Measurements from ENCODE around the gene ARIH2. TPM values are rescaled to one million over a fixed set of nuclear protein-coding genes. Genes with fewer than 3 reads are reported as not detected.

Gene ARIH2
- total and polyA plus RNA-seq, 9 of the 15 experiments (the other 6 are each of a cell fraction or from before 2014, with no cell fraction given) = 27.0 to 120 (median 108) TPM

GRCh38 chr3:49017971-49018706 lies 99.5 kb downstream of the ARIH2 start, which contains the start of gene DALRD3 (continued):
- TF ChIP-seq WHSC1 (IDR thresholded peaks at IDR 0.05; ENCODE audit: low read length) = no peak
- TF ChIP-seq ZNF282 (CRISPR knock-in tag; IDR thresholded peaks at IDR 0.05) = no peak
- TF ChIP-seq CBFB (CRISPR knock-in tag; IDR thresholded peaks at IDR 0.05) = no peak
- TF ChIP-seq, protein P1, sequence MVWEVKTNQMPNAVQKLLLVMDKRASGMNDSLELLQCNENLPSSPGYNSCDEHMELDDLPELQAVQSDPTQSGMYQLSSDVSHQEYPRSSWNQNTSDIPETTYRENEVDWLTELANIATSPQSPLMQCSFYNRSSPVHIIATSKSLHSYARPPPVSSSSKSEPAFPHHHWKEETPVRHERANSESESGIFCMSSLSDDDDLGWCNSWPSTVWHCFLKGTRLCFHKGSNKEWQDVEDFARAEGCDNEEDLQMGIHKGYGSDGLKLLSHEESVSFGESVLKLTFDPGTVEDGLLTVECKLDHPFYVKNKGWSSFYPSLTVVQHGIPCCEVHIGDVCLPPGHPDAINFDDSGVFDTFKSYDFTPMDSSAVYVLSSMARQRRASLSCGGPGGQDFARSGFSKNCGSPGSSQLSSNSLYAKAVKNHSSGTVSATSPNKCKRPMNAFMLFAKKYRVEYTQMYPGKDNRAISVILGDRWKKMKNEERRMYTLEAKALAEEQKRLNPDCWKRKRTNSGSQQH (CRISPR knock-in tag; IDR thresholded peaks at IDR 0.05) = no peak
- TF ChIP-seq ZKSCAN1 (IDR thresholded peaks at IDR 0.05; ENCODE audit: low read depth, low read length) = no peak
- no peak for TF ChIP-seq TCFL5 (CRISPR knock-in tag; conservative IDR thresholded peaks at IDR 0.05)
- TF ChIP-seq ZNF253 (CRISPR knock-in tag; conservative IDR thresholded peaks at IDR 0.05) = no peak
- TF ChIP-seq SMARCA4 (IDR thresholded peaks at IDR 0.05) = no peak
- no peak for TF ChIP-seq ZNF347 (CRISPR knock-in tag; IDR thresholded peaks at IDR 0.05; ENCODE audit: low read depth)
- no peak for TF ChIP-seq MCM5 (IDR thresholded peaks at IDR 0.05; ENCODE audit: low read depth)
- no peak for TF ChIP-seq KLF16 (IDR thresholded peaks at IDR 0.05)
- no peak for TF ChIP-seq ZNF79 (CRISPR knock-in tag; IDR thresholded peaks at IDR 0.05; ENCODE audit: low read depth)
- TF ChIP-seq SMARCC2 (IDR thresholded peaks at IDR 0.05; ENCODE audit: low read depth) = no peak
- no peak for TF ChIP-seq SRSF7 (optimal IDR thresholded peaks at IDR 0.05; ENCODE audit: low read depth, low read length)
- TF ChIP-seq ZNF717 (CRISPR knock-in tag; IDR thresholded peaks at IDR 0.05) = no peak
- TF ChIP-seq, protein P2, sequence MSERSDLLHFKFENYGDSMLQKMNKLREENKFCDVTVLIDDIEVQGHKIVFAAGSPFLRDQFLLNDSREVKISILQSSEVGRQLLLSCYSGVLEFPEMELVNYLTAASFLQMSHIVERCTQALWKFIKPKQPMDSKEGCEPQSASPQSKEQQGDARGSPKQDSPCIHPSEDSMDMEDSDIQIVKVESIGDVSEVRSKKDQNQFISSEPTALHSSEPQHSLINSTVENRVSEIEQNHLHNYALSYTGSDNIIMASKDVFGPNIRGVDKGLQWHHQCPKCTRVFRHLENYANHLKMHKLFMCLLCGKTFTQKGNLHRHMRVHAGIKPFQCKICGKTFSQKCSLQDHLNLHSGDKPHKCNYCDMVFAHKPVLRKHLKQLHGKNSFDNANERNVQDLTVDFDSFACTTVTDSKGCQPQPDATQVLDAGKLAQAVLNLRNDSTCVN (CRISPR knock-in tag; IDR thresholded peaks at IDR 0.05) = no peak
- no peak for TF ChIP-seq KAT2B (IDR thresholded peaks at IDR 0.05; ENCODE audit: low read depth, low read length)
- TF ChIP-seq ZNF3 (CRISPR knock-in tag; IDR thresholded peaks at IDR 0.05) = no peak
- no peak for TF ChIP-seq ZFP36 (IDR thresholded peaks at IDR 0.05; ENCODE audit: low read depth, low read length, partially characterized antibody)
- no peak for TF ChIP-seq USF2 (CRISPR knock-in tag; IDR thresholded peaks at IDR 0.05)
- TF ChIP-seq ZNF431 (CRISPR knock-in tag; IDR thresholded peaks at IDR 0.05) = no peak
- TF ChIP-seq, protein P3, sequence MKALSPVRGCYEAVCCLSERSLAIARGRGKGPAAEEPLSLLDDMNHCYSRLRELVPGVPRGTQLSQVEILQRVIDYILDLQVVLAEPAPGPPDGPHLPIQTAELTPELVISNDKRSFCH (CRISPR knock-in tag; IDR thresholded peaks at IDR 0.05) = no peak
- TF ChIP-seq, protein P3 (tag; IDR thresholded peaks at IDR 0.05) = no peak
- TF ChIP-seq POLR3A (IDR thresholded peaks at IDR 0.05; ENCODE audit: borderline replicate concordance, extremely low read depth, insufficient read depth, insufficient read length) = no peak
- no peak for TF ChIP-seq PPARD (CRISPR knock-in tag; IDR thresholded peaks at IDR 0.05)
- no peak for TF ChIP-seq HLTF (IDR thresholded peaks at IDR 0.05)
